Endodermal cell (in vitro differentiated cells): ENCODE measurements around the gene HIRIP3. TPM values are rescaled to one million over a fixed set of nuclear protein-coding genes. Genes with fewer than 3 reads are reported as not detected.

Source experiments
- DNase-seq: peaks from one replicate; pipeline ENCODE4 v3.0.0-alpha.2; 2017
- H3K27ac ChIP-seq: 2 replicates; pipeline ENCODE4 v1.5.1; 2013; ENCODE audit warnings: mild to moderate bottlenecking, low read depth, low read length, moderate library complexity
- H3K27me3 ChIP-seq: 2 replicates; pipeline ENCODE4 v1.6.1; 2013; ENCODE audit warnings: mild to moderate bottlenecking, low read length, moderate library complexity; ENCODE audit not compliant: insufficient read depth, control insufficient read depth, poor library complexity, severe bottlenecking
- H3K36me3 ChIP-seq: 2 replicates; pipeline ENCODE4 v1.7.0; 2013; ENCODE audit warnings: mild to moderate bottlenecking, low read length, moderate library complexity; ENCODE audit not compliant: control insufficient read depth, insufficient read depth
- H3K4me1 ChIP-seq: one replicate; pipeline ENCODE4 v1.7.0; 2013; ENCODE audit warnings: low read length; ENCODE audit not compliant: control insufficient read depth, insufficient read depth
- H3K4me3 ChIP-seq: 2 replicates; pipeline ENCODE4 v1.5.1; 2013; ENCODE audit warnings: mild to moderate bottlenecking, low read length, moderate library complexity
- H3K9ac ChIP-seq: 2 replicates; pipeline ENCODE4 v1.6.1; 2013; ENCODE audit warnings: mild to moderate bottlenecking, low read length, moderate library complexity; ENCODE audit not compliant: poor library complexity, severe bottlenecking; ENCODE audit errors: extremely low read depth
- H3K9me3 ChIP-seq: 2 replicates; pipeline ENCODE4 v1.6.1; 2013; ENCODE audit warnings: mild to moderate bottlenecking, low read length, moderate library complexity; ENCODE audit not compliant: control insufficient read depth
- H3K27ac Mint-ChIP-seq: 2 replicates; pipeline ENCODE4 v1.8.0; 2020; ENCODE audit warnings: mixed read lengths
- H3K27me3 Mint-ChIP-seq: 2 replicates; pipeline ENCODE4 v1.8.0; 2021; ENCODE audit warnings: mild to moderate bottlenecking, mixed read lengths; ENCODE audit not compliant: insufficient read depth
- H3K36me3 Mint-ChIP-seq: 2 replicates; pipeline ENCODE4 v1.8.0; 2020; ENCODE audit warnings: low read depth, mixed read lengths
- H3K4me1 Mint-ChIP-seq: 2 replicates; pipeline ENCODE4 v1.8.0; 2020; ENCODE audit warnings: mixed read lengths
- H3K4me3 Mint-ChIP-seq: 2 replicates; pipeline ENCODE4 v1.8.0; 2020; ENCODE audit warnings: mild to moderate bottlenecking, moderate library complexity, mixed read lengths
- H3K9me3 Mint-ChIP-seq: 2 replicates; pipeline ENCODE4 v1.8.0; 2020; ENCODE audit warnings: mild to moderate bottlenecking, mixed read lengths
- CTCF ChIP-seq: fragments of 200-600 bp; sonication (generic); conservative IDR thresholded peaks from 2 replicates; pipeline ENCODE4 v1.5.0; 2021; ENCODE audit warnings: antibody characterized with exemption, mild to moderate bottlenecking
- WGBS, 2 experiments: methylation state at CpG; one replicate each; pipeline versions ENCODE4 v1.1.5 to v1.1.7; 2013; ENCODE audit warnings: missing lambda C conversion rate in 2 of 2, mixed read lengths in 1 of 2; ENCODE audit not compliant: insufficient coverage in 1 of 2, insufficient read length in 1 of 2; 5-methylcytosine and 5-hydroxymethylcytosine counted together
- total RNA-seq, 2 donors: library from RNA; stranded (reverse); fragmentation: NEBNext Ultra II Directional in 1 of 2; extraction: Animal tissue kit (Norgen Biotek cat#: 25700) in 1 of 2; gene quantifications; 2 replicates in 1 of 2; 3 replicates in 1 of 2; pipeline ENCODE4 v1.2.1, GENCODE V29; 2021

The HIRIP3 gene
- total RNA-seq, 2 donors from 2014 or later, result 9.4 to 13.9 TPM

DNA sequence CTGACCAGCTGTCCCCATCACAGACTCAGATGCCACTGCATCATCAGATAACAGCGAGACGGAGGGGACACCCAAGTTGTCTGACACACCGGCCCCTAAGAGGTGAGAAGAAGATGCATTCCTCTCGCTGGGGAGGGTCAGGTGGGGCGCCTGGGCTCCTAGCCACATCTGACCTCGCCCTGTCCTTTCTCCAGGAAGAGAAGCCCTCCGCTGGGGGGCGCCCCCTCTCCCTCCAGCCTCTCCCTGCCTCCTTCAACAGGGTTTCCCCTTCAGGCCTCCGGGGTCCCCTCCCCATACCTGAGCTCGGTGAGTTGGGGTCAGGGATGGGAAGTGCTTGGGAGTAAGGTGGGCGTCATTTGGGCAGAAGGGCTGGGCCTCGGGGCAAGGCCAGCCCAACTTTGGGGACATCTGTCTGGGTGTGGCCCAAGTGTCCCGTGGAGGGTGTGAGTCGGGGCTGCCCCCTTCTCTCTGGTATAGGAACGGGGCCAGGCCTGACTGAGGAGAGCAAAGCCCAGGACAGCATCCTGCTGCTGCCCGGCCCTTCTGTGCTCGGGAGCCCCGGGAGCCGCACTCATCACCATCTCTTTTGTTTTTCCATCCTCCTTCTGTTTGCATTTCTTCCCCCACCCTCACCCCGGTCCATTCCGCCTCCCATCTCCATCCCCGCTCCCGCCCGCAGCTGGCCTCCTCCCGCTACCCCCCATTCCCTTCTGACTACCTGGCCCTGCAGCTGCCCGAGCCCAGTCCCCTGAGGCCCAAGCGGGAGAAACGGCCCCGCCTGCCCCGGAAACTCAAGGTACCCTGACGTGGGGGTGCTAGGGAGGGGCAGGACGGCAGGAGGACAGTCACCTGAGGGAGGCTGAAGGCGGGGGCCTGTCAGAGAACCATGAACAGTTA, 5.6 kb upstream of the HIRIP3 start:
- H3K9me3 Mint-ChIP-seq, result no peaks in the 10 kb centered on the region

GRCh38 chr16:29999605-30000004, 4.2 kb upstream of the HIRIP3 start:
- Mint-ChIP-seq H3K9me3 (no peaks in the 10 kb centered on the region), H3K4me3 (no peak overlapping the region), H3K27me3 (no peaks in the 10 kb centered on the region), H3K27ac (peak overlapping the region; percentile 6), H3K4me1 (peaks cover 2% of the 10 kb centered on the region), H3K36me3 (peaks cover 35% of the 10 kb centered on the region)
- no peak overlapping the region for H3K9ac ChIP-seq
- WGBS, 2 experiments, result 95 to 99% methylated on average over 5 to 6 of the region's 6 CpGs
- H3K4me1 ChIP-seq, result no peaks in the 10 kb centered on the region
- H3K27me3 ChIP-seq, result no peaks in the 10 kb centered on the region
- no peaks in the 10 kb centered on the region for H3K9me3 ChIP-seq
- no peak for TF ChIP-seq CTCF
- DNase-seq, result no peak
- H3K36me3 ChIP-seq, result peaks cover 24% of the 10 kb centered on the region
- no peak overlapping the region for H3K4me3 ChIP-seq
- no peak overlapping the region for H3K27ac ChIP-seq

More for the DNA sequence above, 5.6 kb upstream of the HIRIP3 start:
- Histone ChIP-seq H3K27ac (no peak overlapping the region), H3K27me3 (no peaks in the 10 kb centered on the region), H3K4me1 (no peaks in the 10 kb centered on the region), H3K9me3 (no peaks in the 10 kb centered on the region), H3K4me3 (no peak overlapping the region), H3K9ac (no peak overlapping the region), H3K36me3 (peaks cover 24% of the 10 kb centered on the region)
- Mint-ChIP-seq H3K36me3 (peaks cover 35% of the 10 kb centered on the region), H3K4me1 (no peaks in the 10 kb centered on the region), H3K27me3 (no peaks in the 10 kb centered on the region), H3K4me3 (no peak overlapping the region), H3K27ac (no peak overlapping the region)
- peak; percentile 82 for DNase-seq
- TF ChIP-seq CTCF, result peak; percentile 61
- WGBS, 2 experiments, result 83 to 86% methylated on average over 20 to 33 of the region's 33 CpGs

GRCh38 chr16:29996766-29997250, 1.4 kb upstream of the HIRIP3 start:
- H3K4me3 Mint-ChIP-seq, result peak overlapping the region; percentile 97
- WGBS, 2 experiments, result 47 to 70% methylated on average over 2 to 9 of the region's 9 CpGs
- H3K27ac Mint-ChIP-seq, result peak overlapping the region; percentile 98
- H3K36me3 Mint-ChIP-seq, result peaks cover 33% of the 10 kb centered on the region
- H3K27ac ChIP-seq, result no peak overlapping the region
- H3K9ac ChIP-seq, result peak overlapping the region; percentile 93
- H3K9me3 Mint-ChIP-seq, result no peaks in the 10 kb centered on the region
- DNase-seq, result no peak
- H3K4me3 ChIP-seq, result peak overlapping the region; percentile 98
- peaks cover 30% of the 10 kb centered on the region for H3K36me3 ChIP-seq
- TF ChIP-seq CTCF, result no peak
- no peaks in the 10 kb centered on the region for H3K9me3 ChIP-seq
- H3K27me3 Mint-ChIP-seq, result no peaks in the 10 kb centered on the region
- H3K4me1 ChIP-seq, result no peaks in the 10 kb centered on the region
- peaks cover 7% of the 10 kb centered on the region for H3K4me1 Mint-ChIP-seq
- no peaks in the 10 kb centered on the region for H3K27me3 ChIP-seq
